KMS-11 (cell line): Measurements from ENCODE around the gene NRM.

Experiments
- H2AFZ ChIP-seq: fragments of 200-600 bp; sonication (generic); 2 replicates; pipeline ENCODE4 v1.6.1; 2016; ENCODE audit warnings: antibody characterized with exemption, mixed run types, low read depth
- H3K27ac ChIP-seq: fragments of 200-600 bp; sonication (generic); 2 replicates; pipeline ENCODE4 v1.6.1; 2016; ENCODE audit warnings: mild to moderate bottlenecking, mixed run types
- H3K27me3 ChIP-seq: fragments of 200-600 bp; sonication (generic); 2 replicates; pipeline ENCODE4 v1.6.1; 2017; ENCODE audit warnings: mild to moderate bottlenecking, low read depth, mixed run types, moderate library complexity; ENCODE audit not compliant: insufficient read depth
- H3K36me3 ChIP-seq: fragments of 200-600 bp; sonication (generic); 2 replicates; pipeline ENCODE4 v1.6.1; 2017; ENCODE audit warnings: mild to moderate bottlenecking, mixed run types; ENCODE audit not compliant: insufficient read depth
- H3K4me1 ChIP-seq: fragments of 200-600 bp; sonication (generic); 2 replicates; pipeline ENCODE4 v1.6.1; 2016; ENCODE audit warnings: mild to moderate bottlenecking, low read depth, mixed run types; ENCODE audit not compliant: poor library complexity, severe bottlenecking
- H3K4me2 ChIP-seq: fragments of 200-600 bp; sonication (generic); 2 replicates; pipeline ENCODE4 v1.7.0; 2016; ENCODE audit warnings: mild to moderate bottlenecking, mixed run types
- H3K4me3 ChIP-seq: fragments of 200-600 bp; sonication (generic); IDR thresholded peaks from 2 replicates; pipeline ENCODE4 v1.6.1; 2017; ENCODE audit warnings: low read depth, low read length, mixed read lengths; ENCODE audit not compliant: insufficient read depth
- H3K79me2 ChIP-seq: fragments of 200-600 bp; sonication (generic); 2 replicates; pipeline ENCODE4 v1.6.1; 2016; ENCODE audit warnings: low read depth, mixed run types; ENCODE audit not compliant: insufficient read depth
- H3K9ac ChIP-seq: fragments of 200-600 bp; sonication (generic); 2 replicates; pipeline ENCODE4 v1.6.1; 2016; ENCODE audit warnings: mild to moderate bottlenecking, mixed run types
- H4K20me1 ChIP-seq: fragments of 200-600 bp; sonication (generic); 2 replicates; pipeline ENCODE4 v1.6.1; 2016; ENCODE audit warnings: mild to moderate bottlenecking, mixed run types; ENCODE audit not compliant: insufficient read depth
- CTCF ChIP-seq: fragments of 200-600 bp; sonication (generic); conservative IDR thresholded peaks from 2 replicates; pipeline ENCODE4 v1.6.1; 2017; ENCODE audit warnings: low read depth, mild to moderate bottlenecking, antibody characterized with exemption, low read length, moderate library complexity, mixed read lengths

The NRM gene

GRCh38 chr6:30657454-30657853, 33.3 kb downstream of the NRM start:
- Histone ChIP-seq H2AFZ (no peak overlapping the region), H3K4me1 (no peaks in the 10 kb centered on the region), H4K20me1 (no peaks in the 10 kb centered on the region), H3K27me3 (no peaks in the 10 kb centered on the region), H3K4me2 (no peak overlapping the region), H3K4me3 (no peak overlapping the region), H3K36me3 (no peaks in the 10 kb centered on the region; the same call in 1 of the 2 replicates), H3K27ac (no peak overlapping the region; the same call in 1 of the 2 replicates), H3K79me2 (no peaks in the 10 kb centered on the region), H3K9ac (no peak overlapping the region)
- TF ChIP-seq CTCF = no peak

GRCh38 chr6:30656513-30656912, 34.3 kb downstream of the NRM start:
- no peaks in the 10 kb centered on the region; the same call in 1 of the 2 replicates for H3K36me3 ChIP-seq
- no peak overlapping the region for H2AFZ ChIP-seq
- no peaks in the 10 kb centered on the region for H3K27me3 ChIP-seq
- no peaks in the 10 kb centered on the region for H3K79me2 ChIP-seq
- no peak overlapping the region for H3K4me2 ChIP-seq
- H4K20me1 ChIP-seq = no peaks in the 10 kb centered on the region
- no peak overlapping the region for H3K4me3 ChIP-seq
- H3K4me1 ChIP-seq = no peaks in the 10 kb centered on the region
- H3K9ac ChIP-seq = no peak overlapping the region
- no peak overlapping the region for H3K27ac ChIP-seq
- TF ChIP-seq CTCF = no peak

- Histone ChIP-seq H3K4me3 (no peak overlapping the region), H3K27me3 (no peaks in the 10 kb centered on the region), H2AFZ (no peak overlapping the region), H3K4me2 (no peak overlapping the region), H3K9ac (no peak overlapping the region), H4K20me1 (no peaks in the 10 kb centered on the region), H3K4me1 (no peaks in the 10 kb centered on the region), H3K27ac (no peak overlapping the region), H3K79me2 (no peaks in the 10 kb centered on the region), H3K36me3 (no peaks in the 10 kb centered on the region; the same call in 1 of the 2 replicates)
- TF ChIP-seq CTCF = no peak
Measured at GRCh38 chr6:30655743-30656094, 35.1 kb downstream of the NRM start.

- H3K27me3 ChIP-seq = no peaks in the 10 kb centered on the region
- TF ChIP-seq CTCF = no peak
- no peak overlapping the region for H3K27ac ChIP-seq
- no peak overlapping the region for H2AFZ ChIP-seq
- H4K20me1 ChIP-seq = no peaks in the 10 kb centered on the region
- H3K4me1 ChIP-seq = no peaks in the 10 kb centered on the region
- no peaks in the 10 kb centered on the region for H3K79me2 ChIP-seq
- no peak overlapping the region for H3K9ac ChIP-seq
- no peaks in the 10 kb centered on the region; the same call in 1 of the 2 replicates for H3K36me3 ChIP-seq
- H3K4me3 ChIP-seq = no peak overlapping the region
- H3K4me2 ChIP-seq = no peak overlapping the region
Measured at GRCh38 chr6:30654798-30655742, 35.7 kb downstream of the NRM start.
